SK-N-SH treated with all-trans-retinoic acid at 6 μM for 48 hours (cell line): ENCODE data around the gene DIO1.

Experiments
- ATAC-seq: fragments of 200-7000 bp; cut with Tn5 transposase; 3 replicates; pipeline ENCODE4 v1.9.1; 2020; ENCODE audit warnings: mild to moderate bottlenecking, moderate library complexity
- ARNTL ChIP-seq: fragments of 450-650 bp; formaldehyde crosslinking; IDR thresholded peaks from 2 replicates; pipeline ENCODE4 v1.5.0; 2020; ENCODE audit warnings: low read depth, mild to moderate bottlenecking, moderate library complexity, borderline replicate concordance
- BACH2 ChIP-seq: fragments of 250-450 bp; sonication (Bioruptor Pico); IDR thresholded peaks from 2 replicates; pipeline ENCODE4 v1.9.0; 2021; ENCODE audit warnings: mild to moderate bottlenecking, borderline replicate concordance
- ESRRG ChIP-seq: fragments of 250-450 bp; sonication (Bioruptor Pico); IDR thresholded peaks from 2 replicates; pipeline ENCODE4 v1.6.1; 2021; ENCODE audit warnings: mild to moderate bottlenecking
- GLIS3 ChIP-seq: fragments of 250-450 bp; sonication (Bioruptor Pico); IDR thresholded peaks from 2 replicates; pipeline ENCODE4 v1.5.0; 2020; ENCODE audit warnings: mild to moderate bottlenecking, moderate library complexity
- ISL1 ChIP-seq: fragments of 250-450 bp; sonication (Bioruptor Pico); IDR thresholded peaks from 2 replicates; pipeline ENCODE4 v2.1.2; 2022; ENCODE audit warnings: mild to moderate bottlenecking, moderate library complexity
- OSR1 ChIP-seq: fragments of 250-450 bp; sonication (Bioruptor Pico); IDR thresholded peaks from 2 replicates; pipeline ENCODE4 v1.8.0; 2022; ENCODE audit warnings: moderate library complexity, mild to moderate bottlenecking, inconsistent platforms
- PPARA ChIP-seq: fragments of 250-450 bp; sonication (Bioruptor Pico); IDR thresholded peaks from 2 replicates; pipeline ENCODE4 v1.5.0; 2020; ENCODE audit warnings: mild to moderate bottlenecking, borderline replicate concordance
- RARB ChIP-seq: fragments of 250-450 bp; sonication (Bioruptor Pico); IDR thresholded peaks from 2 replicates; pipeline ENCODE4 v1.8.0; 2021; ENCODE audit warnings: mild to moderate bottlenecking, moderate library complexity
- SNAI2 ChIP-seq: fragments of 250-450 bp; sonication (Bioruptor Pico); IDR thresholded peaks from 2 replicates; pipeline ENCODE4 v1.5.0; 2020; ENCODE audit warnings: mild to moderate bottlenecking, moderate library complexity
- TCF4 ChIP-seq: fragments of 250-450 bp; sonication (Bioruptor Pico); IDR thresholded peaks from 2 replicates; pipeline ENCODE4 v1.8.0; 2021; ENCODE audit warnings: mild to moderate bottlenecking, moderate library complexity, borderline replicate concordance
- ZC3H10 ChIP-seq: fragments of 250-450 bp; sonication (Bioruptor Pico); IDR thresholded peaks from 2 replicates; pipeline ENCODE4 v1.5.1; 2021; ENCODE audit warnings: mild to moderate bottlenecking, moderate library complexity
- ZFP3 ChIP-seq: fragments of 250-450 bp; sonication (Bioruptor Pico); IDR thresholded peaks from 2 replicates; pipeline ENCODE4 v1.5.0; 2020; ENCODE audit warnings: mild to moderate bottlenecking, moderate library complexity
- ZFP30 ChIP-seq: fragments of 450-650 bp; formaldehyde crosslinking; IDR thresholded peaks from 2 replicates; pipeline ENCODE4 v1.5.0; 2022; ENCODE audit warnings: mild to moderate bottlenecking, moderate library complexity
- ZNF565 ChIP-seq: fragments of 450-650 bp; formaldehyde crosslinking; conservative IDR thresholded peaks from 2 replicates; pipeline ENCODE4 v1.5.0; 2020; ENCODE audit warnings: low read depth, mild to moderate bottlenecking, moderate library complexity
- ZNF70 ChIP-seq: fragments of 450-650 bp; formaldehyde crosslinking; IDR thresholded peaks from 2 replicates; pipeline ENCODE4 v1.5.0; 2020; ENCODE audit warnings: mild to moderate bottlenecking, moderate library complexity
- ZNF8 ChIP-seq: fragments of 450-650 bp; formaldehyde crosslinking; IDR thresholded peaks from 2 replicates; pipeline ENCODE4 v1.5.0; 2020; ENCODE audit warnings: mild to moderate bottlenecking, moderate library complexity
- TF ChIP-seq, protein P1 (sequence below): fragments of 250-450 bp; sonication (Bioruptor Pico); IDR thresholded peaks from 2 replicates; pipeline ENCODE4 v1.8.0; 2020; ENCODE audit warnings: mild to moderate bottlenecking, moderate library complexity, borderline replicate concordance
- TF ChIP-seq, protein P2 (sequence below): fragments of 250-450 bp; sonication (Bioruptor Pico); IDR thresholded peaks from 2 replicates; pipeline ENCODE4 v1.5.0; 2020; ENCODE audit warnings: mild to moderate bottlenecking, moderate library complexity
- TF ChIP-seq, protein P3 (sequence below): fragments of 250-450 bp; sonication (Bioruptor Pico); IDR thresholded peaks from 2 replicates; pipeline ENCODE4 v1.5.1; 2021; ENCODE audit warnings: mild to moderate bottlenecking, moderate library complexity
- TF ChIP-seq, protein P4 (sequence below): fragments of 250-450 bp; sonication (Bioruptor Pico); IDR thresholded peaks from 2 replicates; pipeline ENCODE4 v1.8.0; 2021; ENCODE audit warnings: low read depth, mild to moderate bottlenecking, moderate library complexity, borderline replicate concordance

DIO1 gene

DNA sequence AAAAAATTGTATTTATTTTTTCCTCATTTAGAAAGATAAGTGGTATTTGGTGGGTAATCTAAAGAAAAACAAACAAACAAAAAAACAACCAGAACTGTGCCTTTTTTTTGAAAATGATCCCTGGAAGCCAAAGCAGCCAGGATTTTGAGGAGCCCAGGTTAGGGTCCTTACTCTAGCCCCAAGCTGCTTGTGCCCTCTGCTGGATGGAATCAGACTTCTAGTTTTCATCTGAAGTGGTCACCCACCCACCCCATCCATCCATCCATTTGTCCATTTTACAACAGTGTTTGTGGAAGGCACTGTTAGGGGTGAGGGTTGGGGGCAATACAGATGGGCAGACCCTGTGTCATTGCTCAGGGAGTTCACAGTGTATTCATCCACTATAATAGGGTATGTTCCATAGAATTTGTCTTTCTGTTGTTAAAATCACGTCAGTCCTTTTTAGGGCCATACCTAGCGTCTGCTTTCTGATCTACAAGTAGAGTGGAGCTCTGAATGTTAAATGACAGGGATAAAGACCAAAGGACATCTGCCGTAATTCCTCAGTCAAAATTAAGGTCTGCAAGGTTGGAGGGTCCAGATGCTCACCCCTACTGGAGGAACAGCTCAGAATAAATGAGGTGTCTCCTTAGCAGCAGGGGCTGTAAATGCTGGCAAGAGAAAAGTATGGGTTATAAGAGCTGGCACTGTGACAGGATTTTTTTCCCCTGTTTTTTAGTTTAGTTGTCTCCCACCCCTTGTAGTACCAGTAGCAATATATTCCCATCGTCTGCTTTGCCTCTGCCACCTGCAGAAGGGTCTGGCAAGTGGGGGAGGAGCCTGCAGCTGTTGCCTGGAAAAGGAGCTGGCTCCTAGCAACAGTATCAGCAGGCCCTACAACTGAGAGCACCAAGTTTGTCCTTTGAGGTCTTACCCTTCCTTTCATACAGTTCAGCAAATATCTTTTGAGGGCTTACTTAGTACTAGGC is 55.3 kb downstream of the DIO1 start:
- ATAC-seq: no peak
- TF ChIP-seq, protein P1, sequence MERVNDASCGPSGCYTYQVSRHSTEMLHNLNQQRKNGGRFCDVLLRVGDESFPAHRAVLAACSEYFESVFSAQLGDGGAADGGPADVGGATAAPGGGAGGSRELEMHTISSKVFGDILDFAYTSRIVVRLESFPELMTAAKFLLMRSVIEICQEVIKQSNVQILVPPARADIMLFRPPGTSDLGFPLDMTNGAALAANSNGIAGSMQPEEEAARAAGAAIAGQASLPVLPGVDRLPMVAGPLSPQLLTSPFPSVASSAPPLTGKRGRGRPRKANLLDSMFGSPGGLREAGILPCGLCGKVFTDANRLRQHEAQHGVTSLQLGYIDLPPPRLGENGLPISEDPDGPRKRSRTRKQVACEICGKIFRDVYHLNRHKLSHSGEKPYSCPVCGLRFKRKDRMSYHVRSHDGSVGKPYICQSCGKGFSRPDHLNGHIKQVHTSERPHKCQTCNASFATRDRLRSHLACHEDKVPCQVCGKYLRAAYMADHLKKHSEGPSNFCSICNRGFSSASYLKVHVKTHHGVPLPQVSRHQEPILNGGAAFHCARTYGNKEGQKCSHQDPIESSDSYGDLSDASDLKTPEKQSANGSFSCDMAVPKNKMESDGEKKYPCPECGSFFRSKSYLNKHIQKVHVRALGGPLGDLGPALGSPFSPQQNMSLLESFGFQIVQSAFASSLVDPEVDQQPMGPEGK: no peak
- TF ChIP-seq RARB: no peak
- TF ChIP-seq BACH2 (CRISPR knock-in tag): no peak
- no peak for TF ChIP-seq ZFP30 (CRISPR knock-in tag)
- TF ChIP-seq ZNF70 (CRISPR knock-in tag): no peak
- no peak for TF ChIP-seq ZC3H10
- no peak for TF ChIP-seq PPARA (CRISPR knock-in tag)
- TF ChIP-seq OSR1: no peak
- TF ChIP-seq, protein P2, sequence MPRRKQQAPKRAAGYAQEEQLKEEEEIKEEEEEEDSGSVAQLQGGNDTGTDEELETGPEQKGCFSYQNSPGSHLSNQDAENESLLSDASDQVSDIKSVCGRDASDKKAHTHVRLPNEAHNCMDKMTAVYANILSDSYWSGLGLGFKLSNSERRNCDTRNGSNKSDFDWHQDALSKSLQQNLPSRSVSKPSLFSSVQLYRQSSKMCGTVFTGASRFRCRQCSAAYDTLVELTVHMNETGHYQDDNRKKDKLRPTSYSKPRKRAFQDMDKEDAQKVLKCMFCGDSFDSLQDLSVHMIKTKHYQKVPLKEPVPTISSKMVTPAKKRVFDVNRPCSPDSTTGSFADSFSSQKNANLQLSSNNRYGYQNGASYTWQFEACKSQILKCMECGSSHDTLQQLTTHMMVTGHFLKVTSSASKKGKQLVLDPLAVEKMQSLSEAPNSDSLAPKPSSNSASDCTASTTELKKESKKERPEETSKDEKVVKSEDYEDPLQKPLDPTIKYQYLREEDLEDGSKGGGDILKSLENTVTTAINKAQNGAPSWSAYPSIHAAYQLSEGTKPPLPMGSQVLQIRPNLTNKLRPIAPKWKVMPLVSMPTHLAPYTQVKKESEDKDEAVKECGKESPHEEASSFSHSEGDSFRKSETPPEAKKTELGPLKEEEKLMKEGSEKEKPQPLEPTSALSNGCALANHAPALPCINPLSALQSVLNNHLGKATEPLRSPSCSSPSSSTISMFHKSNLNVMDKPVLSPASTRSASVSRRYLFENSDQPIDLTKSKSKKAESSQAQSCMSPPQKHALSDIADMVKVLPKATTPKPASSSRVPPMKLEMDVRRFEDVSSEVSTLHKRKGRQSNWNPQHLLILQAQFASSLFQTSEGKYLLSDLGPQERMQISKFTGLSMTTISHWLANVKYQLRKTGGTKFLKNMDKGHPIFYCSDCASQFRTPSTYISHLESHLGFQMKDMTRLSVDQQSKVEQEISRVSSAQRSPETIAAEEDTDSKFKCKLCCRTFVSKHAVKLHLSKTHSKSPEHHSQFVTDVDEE (CRISPR knock-in tag): no peak
- TF ChIP-seq ZFP3 (CRISPR knock-in tag): no peak
- no peak for TF ChIP-seq ZNF8 (CRISPR knock-in tag)
- TF ChIP-seq, protein P3, sequence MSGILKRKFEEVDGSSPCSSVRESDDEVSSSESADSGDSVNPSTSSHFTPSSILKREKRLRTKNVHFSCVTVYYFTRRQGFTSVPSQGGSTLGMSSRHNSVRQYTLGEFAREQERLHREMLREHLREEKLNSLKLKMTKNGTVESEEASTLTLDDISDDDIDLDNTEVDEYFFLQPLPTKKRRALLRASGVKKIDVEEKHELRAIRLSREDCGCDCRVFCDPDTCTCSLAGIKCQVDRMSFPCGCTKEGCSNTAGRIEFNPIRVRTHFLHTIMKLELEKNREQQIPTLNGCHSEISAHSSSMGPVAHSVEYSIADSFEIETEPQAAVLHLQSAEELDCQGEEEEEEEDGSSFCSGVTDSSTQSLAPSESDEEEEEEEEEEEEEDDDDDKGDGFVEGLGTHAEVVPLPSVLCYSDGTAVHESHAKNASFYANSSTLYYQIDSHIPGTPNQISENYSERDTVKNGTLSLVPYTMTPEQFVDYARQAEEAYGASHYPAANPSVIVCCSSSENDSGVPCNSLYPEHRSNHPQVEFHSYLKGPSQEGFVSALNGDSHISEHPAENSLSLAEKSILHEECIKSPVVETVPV (CRISPR knock-in tag): no peak
- TF ChIP-seq GLIS3 (CRISPR knock-in tag): no peak

DNA sequence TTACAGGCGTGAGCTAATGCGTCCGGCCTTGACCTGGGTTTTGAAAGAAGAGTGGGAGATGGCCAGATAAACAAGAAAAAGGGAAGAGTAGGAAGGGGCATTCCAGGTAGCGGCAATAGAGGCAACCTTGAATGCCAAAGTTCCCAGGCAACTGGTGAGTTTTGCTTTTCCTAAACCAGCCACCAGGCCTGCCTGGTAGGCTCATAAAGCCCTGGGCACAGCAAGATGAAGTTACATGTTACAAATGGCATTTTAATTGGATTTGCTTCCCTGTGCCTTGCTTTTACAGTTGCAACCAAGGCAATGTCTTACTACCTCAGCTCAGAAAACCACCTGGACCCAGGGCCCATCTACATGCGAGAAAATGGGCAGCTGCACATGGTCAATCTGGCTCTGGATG is 57.7 kb downstream of the DIO1 start:
- TF ChIP-seq ZFP3 (CRISPR knock-in tag) (no peak), PPARA (CRISPR knock-in tag) (no peak), TCF4 (CRISPR knock-in tag) (no peak), ZFP30 (CRISPR knock-in tag) (no peak), ARNTL (CRISPR knock-in tag) (no peak), ESRRG (CRISPR knock-in tag) (no peak), SNAI2 (CRISPR knock-in tag) (no peak), BACH2 (CRISPR knock-in tag) (no peak)
- TF ChIP-seq, protein P2 (CRISPR knock-in tag): no peak
- TF ChIP-seq, all 23 proteins: peak for 0
- ATAC-seq: peak; percentile 50; the same call in 2 of the 3 replicates

DNA sequence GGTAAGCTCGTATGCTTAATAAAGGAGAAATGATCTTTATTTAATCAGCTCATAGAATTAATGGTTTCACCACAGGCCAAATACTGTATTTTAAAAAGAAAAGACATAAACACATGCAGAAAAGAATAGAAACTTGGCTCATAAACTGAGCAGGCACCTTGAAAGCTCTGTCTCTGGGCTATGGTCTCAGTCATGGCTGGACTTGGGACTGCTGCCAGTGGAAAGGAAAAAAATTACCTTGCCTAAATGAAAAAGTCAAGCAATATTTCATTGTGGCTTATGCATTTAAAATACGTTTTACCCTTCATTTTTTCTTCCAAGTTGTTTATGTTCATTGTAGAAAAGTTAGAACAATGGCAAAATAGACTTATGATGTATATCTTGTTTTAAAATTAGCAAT is 60.1 kb downstream of the DIO1 start:
- ATAC-seq: no peak
- TF ChIP-seq ZNF565 (no peak), ZC3H10 (no peak), ZNF70 (CRISPR knock-in tag) (no peak), ISL1 (CRISPR knock-in tag) (no peak), TCF4 (CRISPR knock-in tag) (no peak), BACH2 (CRISPR knock-in tag) (no peak), PPARA (CRISPR knock-in tag) (no peak), ZNF8 (CRISPR knock-in tag) (no peak), ZFP30 (CRISPR knock-in tag) (no peak)
- TF ChIP-seq, protein P3 (CRISPR knock-in tag): no peak
- TF ChIP-seq, protein P4, sequence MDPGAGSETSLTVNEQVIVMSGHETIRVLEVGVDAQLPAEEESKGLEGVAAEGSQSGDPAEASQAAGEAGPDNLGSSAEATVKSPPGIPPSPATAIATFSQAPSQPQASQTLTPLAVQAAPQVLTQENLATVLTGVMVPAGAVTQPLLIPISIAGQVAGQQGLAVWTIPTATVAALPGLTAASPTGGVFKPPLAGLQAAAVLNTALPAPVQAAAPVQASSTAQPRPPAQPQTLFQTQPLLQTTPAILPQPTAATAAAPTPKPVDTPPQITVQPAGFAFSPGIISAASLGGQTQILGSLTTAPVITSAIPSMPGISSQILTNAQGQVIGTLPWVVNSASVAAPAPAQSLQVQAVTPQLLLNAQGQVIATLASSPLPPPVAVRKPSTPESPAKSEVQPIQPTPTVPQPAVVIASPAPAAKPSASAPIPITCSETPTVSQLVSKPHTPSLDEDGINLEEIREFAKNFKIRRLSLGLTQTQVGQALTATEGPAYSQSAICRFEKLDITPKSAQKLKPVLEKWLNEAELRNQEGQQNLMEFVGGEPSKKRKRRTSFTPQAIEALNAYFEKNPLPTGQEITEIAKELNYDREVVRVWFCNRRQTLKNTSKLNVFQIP (CRISPR knock-in tag): no peak
- TF ChIP-seq, protein P2 (CRISPR knock-in tag): no peak
